Tibial nerve (tissue), 3 donors: ENCODE results near the gene A3GALT2.

Source experiments
- POLR2A ChIP-seq, 2 donors: fragments of 450-650 bp; IDR thresholded peaks; one replicate each; pipeline ENCODE4 v1.6.1; 2017; ENCODE audit warnings: antibody characterized with exemption in 2 of 2, mild to moderate bottlenecking in 2 of 2, moderate library complexity in 2 of 2
- TF ChIP-seq, protein P1 (sequence below), 5 experiments: fragments of 200-600 bp in 3 of 5; fragments of 450-650 bp in 2 of 5; sonication (generic) in 3 of 5; IDR thresholded peaks; one replicate each; pipeline ENCODE4 v1.5.1; 2016 to 2019; ENCODE audit warnings: antibody characterized with exemption in 5 of 5, mild to moderate bottlenecking in 3 of 5, moderate library complexity in 2 of 5

DNA sequence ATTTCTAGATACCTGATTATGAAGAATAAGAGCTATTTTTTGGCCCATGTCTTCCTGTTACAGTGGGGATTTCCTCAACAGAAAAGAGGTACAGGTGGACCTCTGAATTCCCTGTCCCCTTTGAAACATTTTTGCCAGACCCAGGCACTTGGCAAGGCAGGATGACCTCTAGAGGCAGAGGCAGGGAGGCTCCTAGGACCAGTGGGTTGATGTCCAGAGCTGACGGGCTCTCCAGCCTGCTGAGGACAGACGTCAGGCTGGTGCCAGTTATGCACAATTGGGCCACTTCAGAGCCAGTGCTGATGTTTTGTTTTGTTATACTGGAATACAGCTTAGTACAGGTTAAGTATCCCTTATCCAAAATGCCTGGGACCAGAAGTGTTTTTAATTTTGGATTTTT lies 18.5 kb upstream of the A3GALT2 start:
- TF ChIP-seq, protein P1, sequence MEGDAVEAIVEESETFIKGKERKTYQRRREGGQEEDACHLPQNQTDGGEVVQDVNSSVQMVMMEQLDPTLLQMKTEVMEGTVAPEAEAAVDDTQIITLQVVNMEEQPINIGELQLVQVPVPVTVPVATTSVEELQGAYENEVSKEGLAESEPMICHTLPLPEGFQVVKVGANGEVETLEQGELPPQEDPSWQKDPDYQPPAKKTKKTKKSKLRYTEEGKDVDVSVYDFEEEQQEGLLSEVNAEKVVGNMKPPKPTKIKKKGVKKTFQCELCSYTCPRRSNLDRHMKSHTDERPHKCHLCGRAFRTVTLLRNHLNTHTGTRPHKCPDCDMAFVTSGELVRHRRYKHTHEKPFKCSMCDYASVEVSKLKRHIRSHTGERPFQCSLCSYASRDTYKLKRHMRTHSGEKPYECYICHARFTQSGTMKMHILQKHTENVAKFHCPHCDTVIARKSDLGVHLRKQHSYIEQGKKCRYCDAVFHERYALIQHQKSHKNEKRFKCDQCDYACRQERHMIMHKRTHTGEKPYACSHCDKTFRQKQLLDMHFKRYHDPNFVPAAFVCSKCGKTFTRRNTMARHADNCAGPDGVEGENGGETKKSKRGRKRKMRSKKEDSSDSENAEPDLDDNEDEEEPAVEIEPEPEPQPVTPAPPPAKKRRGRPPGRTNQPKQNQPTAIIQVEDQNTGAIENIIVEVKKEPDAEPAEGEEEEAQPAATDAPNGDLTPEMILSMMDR (IDR thresholded peaks at IDR 0.05) = peak in 1 of 5 experiments; percentile 10
- TF ChIP-seq POLR2A (IDR thresholded peaks at IDR 0.05) = no peak
